Mesodermal cell (in vitro differentiated cells): Measurements from ENCODE around the gene PER1.

Experiments used
- H3K27ac ChIP-seq: 2 replicates; pipeline ENCODE4 v1.7.0; 2013; ENCODE audit warnings: mild to moderate bottlenecking, low read depth, low read length, moderate library complexity; ENCODE audit not compliant: severe bottlenecking
- H3K36me3 ChIP-seq: 2 replicates; pipeline ENCODE4 v1.7.1; 2013; ENCODE audit warnings: mild to moderate bottlenecking, low read length, moderate library complexity; ENCODE audit not compliant: control insufficient read depth, insufficient read depth
- H3K4me1 ChIP-seq: one replicate; pipeline ENCODE4 v1.7.1; 2013; ENCODE audit warnings: mild to moderate bottlenecking, low read length; ENCODE audit not compliant: insufficient read depth, control insufficient read depth, poor library complexity, severe bottlenecking
- H3K4me3 ChIP-seq: 2 replicates; pipeline ENCODE4 v1.7.0; 2013; ENCODE audit warnings: low read length, control low read depth, mild to moderate bottlenecking; ENCODE audit not compliant: insufficient read depth, poor library complexity, severe bottlenecking; ENCODE audit errors: extremely low read depth
- H3K9me3 ChIP-seq: 2 replicates; pipeline ENCODE4 v1.7.1; 2013; ENCODE audit warnings: mild to moderate bottlenecking, low read length, moderate library complexity; ENCODE audit not compliant: control insufficient read depth
- WGBS, 2 experiments: methylation state at CpG; one replicate each; pipeline ENCODE4 v1.1.5; 2013; ENCODE audit warnings: missing lambda C conversion rate in 2 of 2; ENCODE audit not compliant: insufficient coverage in 2 of 2; 5-methylcytosine and 5-hydroxymethylcytosine counted together

The PER1 gene

DNA sequence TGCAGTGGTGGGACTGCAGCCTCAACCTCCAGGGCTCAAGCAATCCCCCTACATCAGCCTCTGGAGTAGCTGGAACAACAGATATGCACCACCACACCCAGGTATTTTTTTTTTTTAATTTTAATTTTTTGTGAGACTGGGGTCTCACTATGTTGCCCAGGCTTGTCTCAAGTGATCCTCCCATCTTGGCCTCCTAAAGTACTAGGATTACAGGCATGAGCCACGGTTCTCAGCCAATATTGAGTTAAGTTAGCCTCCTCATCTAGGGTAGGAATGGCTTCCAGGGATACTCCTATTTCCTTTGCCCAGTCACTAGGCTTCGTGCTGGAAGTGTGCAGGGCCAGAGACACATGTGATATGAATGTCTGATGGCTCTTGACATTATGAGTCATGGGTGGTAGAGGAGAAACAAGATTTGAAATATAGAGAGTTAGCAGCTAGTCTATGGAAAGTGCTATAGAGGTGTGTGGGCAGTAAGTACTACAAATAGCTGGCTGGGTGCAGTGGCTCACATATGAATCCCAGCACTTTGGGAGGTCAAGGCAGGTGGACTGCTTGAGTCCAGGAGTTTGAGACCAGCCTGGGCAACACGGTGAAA, 20.3 kb downstream of the PER1 start:
- H3K27ac ChIP-seq, result no peak overlapping the region
- H3K4me3 ChIP-seq, result no peak overlapping the region
- H3K36me3 ChIP-seq, result no peaks in the 10 kb centered on the region
- no peaks in the 10 kb centered on the region for H3K9me3 ChIP-seq
- H3K4me1 ChIP-seq, result peaks cover 13% of the 10 kb centered on the region
- WGBS, 2 experiments, result 94 to 100% methylated on average over 1 to 2 of the region's 3 CpGs

DNA sequence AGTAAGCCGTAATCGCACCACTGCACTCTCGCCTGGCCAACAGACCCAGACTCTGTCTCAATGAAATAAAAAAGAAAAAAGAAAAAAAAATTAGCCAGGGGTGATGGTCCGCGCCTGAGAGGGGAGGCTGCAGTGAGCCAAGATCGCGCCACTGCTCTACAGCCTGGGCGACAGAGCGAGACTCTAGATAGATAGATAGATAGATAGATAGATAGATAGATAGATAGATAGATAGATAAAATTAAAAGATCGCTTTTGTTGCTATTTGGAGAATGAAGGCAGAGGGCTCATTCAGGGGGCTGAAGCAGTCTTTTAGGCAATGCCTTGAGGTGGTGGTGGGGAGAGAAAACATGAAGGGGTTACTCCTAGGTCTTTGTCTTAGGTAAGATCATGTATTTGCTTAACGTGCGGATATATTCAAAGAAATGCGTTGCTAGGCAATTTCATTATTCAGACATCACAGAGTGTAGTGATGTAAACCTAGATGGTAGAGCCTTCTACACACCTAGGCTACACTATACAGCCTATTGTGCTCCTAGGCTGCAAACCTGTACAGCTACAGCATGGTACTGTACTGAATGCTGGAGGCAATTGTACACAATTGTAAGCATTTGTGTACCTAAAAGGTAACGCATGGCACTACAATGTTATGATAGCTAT, 23.9 kb downstream of the PER1 start:
- WGBS, 2 experiments, result 89 to 94% methylated on average over 8 to 9 of the region's 14 CpGs
- Histone ChIP-seq H3K4me1 (peaks cover 23% of the 10 kb centered on the region), H3K36me3 (no peaks in the 10 kb centered on the region), H3K27ac (no peak overlapping the region), H3K4me3 (no peak overlapping the region), H3K9me3 (no peaks in the 10 kb centered on the region)

DNA sequence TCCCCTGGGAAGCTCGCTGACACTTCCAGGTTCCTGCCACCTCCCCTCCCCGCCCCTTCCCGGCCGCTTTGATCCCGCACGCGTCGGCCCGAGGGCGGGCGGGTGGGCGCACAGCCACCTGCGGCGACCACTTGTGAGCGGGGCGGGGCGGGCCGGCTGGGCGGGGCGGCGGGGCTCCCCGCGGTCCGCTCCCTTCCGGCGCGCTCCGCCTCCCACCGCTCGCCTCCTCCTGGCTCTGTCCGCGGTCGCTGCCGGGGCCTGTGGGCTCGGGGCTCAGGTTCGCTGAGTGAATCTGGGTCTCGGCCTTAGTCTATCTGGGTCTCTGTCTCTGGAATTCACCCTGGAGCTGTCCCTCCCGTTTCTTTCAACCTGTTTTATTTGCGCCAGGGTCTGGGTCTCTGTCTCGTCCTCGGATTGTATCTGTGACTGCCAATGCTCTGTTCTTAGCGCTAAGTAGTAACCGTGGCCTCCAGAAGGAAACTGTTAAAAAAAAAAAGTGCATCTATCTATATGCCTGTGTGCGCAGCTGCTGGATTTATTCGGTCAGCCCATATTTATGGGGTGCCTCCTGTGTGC, 25.6 kb downstream of the PER1 start:
- Histone ChIP-seq H3K36me3 (no peaks in the 10 kb centered on the region), H3K4me3 (peak overlapping the region; percentile 66), H3K27ac (no peak overlapping the region), H3K9me3 (no peaks in the 10 kb centered on the region), H3K4me1 (peaks cover 23% of the 10 kb centered on the region)
- 0 to 1% methylated on average over 33 to 34 of the region's 45 CpGs for WGBS, 2 experiments

DNA sequence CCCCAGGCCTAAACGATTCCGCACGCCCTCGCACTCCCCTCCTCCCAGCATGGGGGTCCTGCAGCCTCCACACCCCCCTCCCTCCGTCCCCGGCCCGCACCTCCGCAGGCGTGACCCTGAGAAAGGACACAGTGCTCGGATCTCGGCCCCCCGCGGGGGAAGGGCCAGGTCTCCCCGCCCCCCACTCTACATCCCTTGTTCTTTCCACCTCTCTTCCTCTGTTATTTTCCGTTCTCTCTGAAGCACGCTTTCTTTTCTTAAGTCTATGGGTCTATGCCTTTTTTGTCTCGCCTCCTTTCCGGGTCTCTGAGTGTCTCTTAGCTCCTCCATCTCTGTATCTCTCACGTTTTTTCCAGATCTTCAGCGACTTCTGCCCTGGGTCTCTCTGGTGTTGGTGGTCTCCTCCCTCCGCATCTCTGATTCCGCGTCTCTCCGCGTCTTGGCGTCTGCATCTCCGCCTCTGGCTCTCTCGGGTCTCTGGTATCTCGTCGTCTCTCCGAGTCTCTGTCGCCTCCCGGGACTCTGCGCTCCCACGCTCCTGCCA, 26.2 kb downstream of the PER1 start:
- H3K9me3 ChIP-seq, result no peaks in the 10 kb centered on the region
- H3K36me3 ChIP-seq, result no peaks in the 10 kb centered on the region
- H3K4me3 ChIP-seq, result peak overlapping the region; percentile 66
- no peak overlapping the region for H3K27ac ChIP-seq
- 0 to 1% methylated on average over 20 to 27 of the region's 35 CpGs for WGBS, 2 experiments
- peaks cover 23% of the 10 kb centered on the region for H3K4me1 ChIP-seq

DNA sequence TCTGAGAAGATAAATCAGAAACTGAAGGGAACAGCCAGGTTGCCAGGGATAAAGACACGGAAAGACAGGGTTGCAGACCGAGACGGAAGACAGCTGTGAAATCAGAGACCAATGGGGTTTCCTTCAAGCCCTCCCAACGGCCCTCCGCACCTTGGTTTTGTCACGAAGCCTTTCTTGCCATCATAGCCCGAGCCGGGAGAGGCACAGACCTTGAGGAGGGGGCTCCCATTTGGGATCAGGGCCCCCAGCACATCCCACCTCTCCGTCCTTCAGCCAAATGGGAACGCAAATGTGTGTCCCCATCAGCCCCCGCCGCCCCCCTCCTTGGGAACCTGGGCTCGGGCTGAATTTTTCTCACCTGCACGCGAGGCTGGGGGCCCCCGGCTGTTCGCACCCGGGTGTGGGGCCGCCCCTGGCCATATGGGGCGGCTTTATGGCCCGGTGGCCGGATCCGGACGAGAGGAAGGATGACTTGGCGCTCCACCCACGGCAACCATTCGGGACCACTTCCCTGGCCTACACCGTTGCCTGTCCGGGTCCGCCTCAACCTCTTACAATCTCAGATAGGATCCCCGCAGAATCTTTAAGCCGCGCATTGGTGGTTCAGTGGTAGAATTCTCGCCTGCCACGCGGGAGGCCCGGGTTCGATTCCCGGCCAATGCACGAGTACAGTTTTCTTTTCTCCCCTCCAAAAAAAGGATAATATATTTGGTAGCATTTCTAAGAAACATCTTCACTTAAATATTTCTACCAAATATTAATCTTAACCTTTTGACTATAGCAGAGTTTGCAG, 26.9 kb downstream of the PER1 start:
- H3K4me3 ChIP-seq, result peak overlapping the region; percentile 66
- H3K36me3 ChIP-seq, result no peaks in the 10 kb centered on the region
- H3K4me1 ChIP-seq, result peaks cover 23% of the 10 kb centered on the region
- H3K9me3 ChIP-seq, result no peaks in the 10 kb centered on the region
- no peak overlapping the region for H3K27ac ChIP-seq
- 0 to 1% methylated on average over 28 to 33 of the region's 40 CpGs for WGBS, 2 experiments

DNA sequence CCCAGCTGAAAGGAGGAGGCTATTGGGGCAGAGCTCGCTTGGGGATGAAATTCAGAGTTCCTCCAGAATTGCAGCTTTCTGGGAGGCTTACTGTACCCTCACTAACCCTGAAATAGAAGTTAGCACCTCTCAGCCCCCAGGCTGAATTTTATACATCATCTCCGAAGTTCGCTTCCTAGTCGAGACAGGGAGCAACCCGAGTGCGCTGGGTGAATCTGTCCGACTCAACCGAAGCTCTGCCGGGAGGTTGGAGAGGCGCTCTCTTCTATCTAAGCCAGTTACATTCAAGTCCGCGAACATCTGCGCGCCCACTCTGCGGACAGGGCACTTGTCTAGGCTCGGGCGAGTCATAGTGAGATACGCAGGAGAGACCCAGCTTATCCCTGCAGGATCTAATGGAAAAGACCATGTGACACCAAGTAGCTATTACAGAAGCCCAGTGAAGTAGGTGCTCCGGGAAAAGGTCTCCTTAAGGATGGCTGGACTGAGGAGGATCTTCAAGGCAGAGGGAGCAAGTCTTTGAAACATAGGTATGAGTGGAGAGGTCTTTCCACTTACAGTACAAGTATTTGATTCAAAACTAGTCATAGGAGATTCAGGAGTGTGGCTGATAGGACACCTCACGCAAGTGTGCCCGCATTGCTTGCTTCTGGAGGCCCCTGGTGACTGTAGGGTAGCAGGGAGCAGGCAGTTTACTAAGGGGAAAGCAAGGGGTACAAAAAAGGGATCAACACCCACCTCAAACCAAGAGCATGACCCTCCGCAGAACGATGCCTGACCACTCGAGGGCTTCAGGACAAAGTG, 27.7 kb downstream of the PER1 start:
- 1 to 5% methylated on average over 20 to 24 of the region's 24 CpGs for WGBS, 2 experiments
- H3K4me1 ChIP-seq, result peaks cover 23% of the 10 kb centered on the region

DNA sequence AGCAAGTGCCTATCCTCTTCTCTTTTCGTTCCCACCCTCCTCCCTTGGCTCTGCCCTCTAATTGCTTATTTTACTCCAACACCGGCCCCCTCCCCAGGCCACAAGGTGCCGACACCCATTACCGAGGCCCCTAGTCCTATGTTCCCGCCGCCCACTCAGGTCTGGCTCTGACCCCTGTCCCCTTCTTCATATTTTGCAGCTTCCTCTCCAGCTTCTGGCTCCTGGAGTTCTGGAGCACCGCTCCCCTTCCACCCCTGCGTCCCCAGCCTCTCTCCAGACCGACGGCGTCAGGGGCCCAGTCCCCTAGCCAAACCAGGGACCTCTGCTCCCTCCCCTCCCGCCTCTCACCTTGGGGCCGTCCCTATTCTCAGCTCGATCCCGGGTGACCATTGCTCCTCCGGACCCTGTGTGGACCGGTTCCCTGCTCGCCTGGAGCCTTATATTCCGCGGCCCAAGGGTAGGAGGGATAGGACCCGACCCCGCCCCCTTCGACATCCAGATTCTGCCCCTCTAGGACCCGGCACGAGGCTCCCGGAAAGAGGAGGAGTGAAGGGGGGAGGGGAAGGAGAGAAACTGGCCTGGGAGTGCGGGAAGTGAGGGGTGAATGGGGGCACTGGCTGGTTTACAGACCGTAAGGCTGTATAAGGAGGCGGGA, 28.4 kb downstream of the PER1 start, which contains the start of gene HES7:
Gene HES7 (minus strand): TSS at position 412 of the 655 bp plus-strand sequence. CDS start 22 bp downstream, at position 390.
- Histone ChIP-seq H3K4me3 (peak within 1 kb of the TSS; percentile 66), H3K4me1 (peaks cover 23% of the 10 kb centered on the region), H3K9me3 (no peaks in the 10 kb centered on the region), H3K27ac (no peak within 1 kb of the TSS), H3K36me3 (no peaks in the 10 kb centered on the region)
- 0% methylated on average over 17 to 25 of the region's 29 CpGs for WGBS, 2 experiments

More for the DNA sequence above, 27.7 kb downstream of the PER1 start:
- no peak overlapping the region for H3K27ac ChIP-seq
- no peaks in the 10 kb centered on the region for H3K36me3 ChIP-seq
- H3K9me3 ChIP-seq, result no peaks in the 10 kb centered on the region
- peak overlapping the region; percentile 66 for H3K4me3 ChIP-seq

DNA sequence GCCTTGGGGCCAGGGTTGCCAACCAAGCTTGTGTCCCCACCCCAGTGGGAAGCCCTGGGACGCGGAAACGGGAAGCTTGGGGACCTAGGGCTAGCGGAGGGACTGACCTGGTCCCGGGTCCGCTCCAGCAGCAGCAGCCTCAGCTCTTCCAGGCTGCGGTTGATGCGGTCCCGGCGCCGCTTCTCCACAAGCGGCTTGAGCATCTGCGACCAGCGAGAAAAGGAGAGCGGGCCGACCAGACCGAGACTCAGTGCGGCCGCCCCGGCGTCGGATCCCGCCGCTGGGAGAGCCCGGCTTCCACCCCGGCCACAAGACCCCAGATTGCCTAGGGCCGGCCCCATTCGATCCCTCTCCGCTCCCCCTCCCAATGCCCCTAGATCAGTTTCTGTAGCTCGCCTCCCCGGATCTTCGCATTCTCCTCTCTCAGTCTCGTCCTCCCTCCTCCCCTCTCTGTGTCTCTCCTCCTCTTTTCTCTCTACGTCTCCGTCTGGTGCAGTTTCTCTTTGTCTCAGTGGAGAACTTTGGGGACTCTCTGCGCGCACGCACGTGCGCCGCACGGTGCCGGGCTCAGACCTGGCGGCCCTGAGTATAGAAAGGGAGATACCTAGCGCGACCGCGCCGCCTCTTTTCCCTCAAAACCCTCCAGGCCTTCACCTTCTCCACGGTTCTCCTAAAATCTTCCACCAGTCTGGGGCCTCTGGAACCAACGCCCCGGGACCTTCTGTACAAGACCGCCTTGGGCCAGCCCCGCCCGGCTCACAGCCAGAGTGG, 29.1 kb downstream of the PER1 start:
- Histone ChIP-seq H3K4me1 (peaks cover 23% of the 10 kb centered on the region), H3K4me3 (peak overlapping the region; percentile 66), H3K27ac (no peak overlapping the region), H3K36me3 (no peaks in the 10 kb centered on the region), H3K9me3 (no peaks in the 10 kb centered on the region)
- 0 to 1% methylated on average over 39 to 44 of the region's 55 CpGs for WGBS, 2 experiments

DNA sequence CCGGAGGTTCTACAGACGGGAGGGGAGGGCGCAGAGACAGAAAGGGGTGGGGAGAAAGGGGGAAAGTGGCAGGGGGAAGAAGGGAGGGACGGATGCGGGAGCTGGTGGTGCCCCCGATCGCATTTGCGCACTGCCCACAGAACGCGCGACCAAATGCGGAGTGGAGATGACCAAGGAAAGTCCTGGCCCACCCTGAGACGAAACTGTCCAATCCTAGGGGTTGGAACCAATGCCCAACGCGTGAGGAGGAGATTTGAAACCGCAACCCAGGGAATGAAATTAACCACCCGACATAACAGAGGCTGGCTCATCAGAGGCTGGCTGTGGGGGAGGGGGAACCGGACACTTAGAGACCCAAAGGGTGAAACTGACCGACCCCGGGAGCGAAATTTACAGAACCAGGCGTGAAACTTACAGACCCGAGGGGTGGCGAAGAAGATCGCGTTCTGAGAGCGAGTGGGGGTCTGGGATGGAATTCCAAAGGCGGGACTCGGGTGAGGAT, 29.7 kb downstream of the PER1 start:
- Histone ChIP-seq H3K4me3 (peak overlapping the region; percentile 66), H3K36me3 (no peaks in the 10 kb centered on the region), H3K27ac (no peak overlapping the region), H3K9me3 (no peaks in the 10 kb centered on the region), H3K4me1 (peaks cover 25% of the 10 kb centered on the region)
- WGBS, 2 experiments, result 0 to 2% methylated on average over 26 to 28 of the region's 29 CpGs
